Posterior vena cava (tissue), 2 donors: ENCODE measurements around the gene PRKAR2B. TPM values are rescaled to one million over a fixed set of nuclear protein-coding genes. Genes with fewer than 3 reads are reported as not detected.

Experiments
- DNase-seq: peaks from one replicate; pipeline ENCODE4 v3.0.0-alpha.2; 2020; ENCODE audit warnings: low spot score
- intact Hi-C, 2 donors: fragments of 100-400 bp; cut with DNase I; formaldehyde crosslinking; loops; one replicate each; pipeline versions ENCODE4 v1.14.1 to v1.14.2; 2022 to 2023
- long read RNA-seq, 2 donors: library from polyadenylated mRNA; unstranded; transcript quantifications; one replicate each; pipeline ENCODE4 v2.0.0, GENCODE V29; 2020 to 2021
- total RNA-seq, 2 donors: library from RNA; stranded (reverse); fragmentation: NEBNext Ultra II Directional; extraction: Animal tissue kit (Norgen Biotek cat#: 25700); gene quantifications; one replicate each; pipeline ENCODE4 v1.2.1, GENCODE V29; 2021
- donor health status: DM: yes; HTN: yes; CAD: no.
- donor health status: DM: yes; HTN: yes; CAD: no.

The PRKAR2B gene
- 1 to 10 TPM; 4.7 to 5.8 TPM for total RNA-seq
- long read RNA-seq, donor 1, partial matches to known transcripts, result 0 of 3 reads
- long read RNA-seq, donor 1, other reads (novel, unspliced or antisense), result 0 of 3 reads
- long read RNA-seq, donor 2, partial matches to known transcripts, result 0 of 1 reads
- long read RNA-seq, donor 2, other reads (novel, unspliced or antisense), result 1 of 1 reads

DNA sequence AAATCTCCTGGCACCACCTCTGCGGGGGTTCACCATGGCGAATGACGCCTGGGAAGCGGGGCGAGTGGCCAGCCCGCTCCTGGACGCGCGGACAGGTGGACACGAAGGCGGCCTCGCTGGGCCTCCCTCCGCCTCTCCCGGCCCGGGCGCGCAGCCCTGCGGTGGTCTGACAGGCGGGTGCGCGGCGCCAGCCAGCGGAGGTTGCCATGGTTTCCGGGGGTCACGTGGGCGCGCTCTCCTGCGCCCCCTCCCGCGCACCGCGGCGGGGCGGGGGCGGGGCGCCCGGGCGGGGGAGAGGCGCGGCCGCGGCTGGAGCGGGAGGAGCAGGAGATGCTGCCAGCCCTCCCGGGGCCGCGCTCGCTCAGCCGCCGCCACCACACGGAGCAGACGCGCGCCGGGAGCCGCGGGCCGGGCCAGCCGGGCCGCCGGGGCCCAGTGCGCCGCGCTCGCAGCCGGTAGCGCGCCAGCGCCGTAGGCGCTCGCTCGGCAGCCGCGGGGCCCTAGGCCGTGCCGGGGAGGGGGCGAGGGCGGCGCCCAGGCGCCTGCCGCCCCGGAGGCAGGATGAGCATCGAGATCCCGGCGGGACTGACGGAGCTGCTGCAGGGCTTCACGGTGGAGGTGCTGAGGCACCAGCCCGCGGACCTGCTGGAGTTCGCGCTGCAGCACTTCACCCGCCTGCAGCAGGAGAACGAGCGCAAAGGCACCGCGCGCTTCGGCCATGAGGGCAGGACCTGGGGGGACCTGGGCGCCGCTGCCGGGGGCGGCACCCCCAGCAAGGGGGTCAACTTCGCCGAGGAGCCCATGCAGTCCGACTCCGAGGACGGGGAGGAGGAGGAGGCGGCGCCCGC is at the start of gene PRKAR2B:
PRKAR2B (plus strand) TSS at position 359 of the 848 bp plus-strand sequence; CDS start at position 562, 203 bp downstream.
- DNase-seq, result peak; percentile 89
- intact Hi-C loops, result no loop called here

DNA sequence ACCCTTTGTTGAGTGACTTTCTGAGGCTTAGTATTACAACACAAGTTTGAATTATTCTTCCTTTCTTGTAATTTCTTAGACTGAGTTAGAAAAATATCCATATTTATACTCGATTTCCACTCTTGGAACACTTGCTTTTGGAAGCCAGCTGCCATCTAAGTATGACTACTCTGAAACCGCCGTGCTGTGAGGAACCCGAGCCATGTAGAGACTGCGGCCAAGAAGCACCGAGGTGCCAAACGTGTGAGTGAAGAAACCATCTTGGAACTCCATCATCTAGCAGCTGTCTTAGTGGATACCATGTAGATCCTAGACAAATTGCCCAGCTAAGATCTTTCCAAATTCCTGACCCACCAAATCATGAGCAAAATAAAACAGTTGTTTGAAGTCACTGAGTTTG is 49.7 kb upstream of the PRKAR2B start:
- no peak for DNase-seq

DNA sequence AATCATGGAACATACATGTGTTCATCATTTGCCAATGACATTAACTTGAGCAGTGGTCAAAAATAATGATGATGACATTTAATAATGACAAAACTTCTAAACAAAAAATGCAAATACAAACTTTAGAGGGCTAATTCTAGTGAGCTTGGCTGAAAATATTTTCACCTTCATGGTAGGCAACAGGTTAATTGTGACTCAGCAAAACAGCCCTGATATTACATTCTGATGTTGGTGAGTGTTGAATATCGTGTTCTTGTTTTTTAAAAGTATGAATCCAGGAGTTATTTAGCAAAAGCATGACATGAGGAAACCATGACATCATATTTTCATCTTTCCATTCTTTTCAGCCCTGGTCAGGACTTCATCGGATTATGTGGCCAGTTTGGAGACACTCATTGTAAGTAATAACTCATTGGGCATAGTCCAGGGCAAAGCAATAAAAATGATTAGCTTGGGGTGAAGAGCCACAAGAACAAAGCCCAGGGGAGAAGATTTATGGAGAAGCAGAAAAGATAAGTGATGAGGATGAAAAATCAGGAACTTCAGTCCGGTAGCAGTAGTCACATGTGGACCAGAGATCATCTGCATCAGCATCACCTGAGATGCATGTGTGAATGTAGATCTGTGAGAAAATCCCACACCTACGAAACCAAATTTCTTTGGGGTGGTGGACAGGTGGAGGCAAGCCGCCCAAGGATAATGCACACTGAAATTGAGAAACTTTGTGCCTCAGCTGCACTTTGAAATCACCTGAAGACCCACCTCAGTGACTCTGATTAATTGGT is 46.8 kb upstream of the PRKAR2B start:
- DNase-seq, result no peak
- intact Hi-C loops, result no loop called here

More for the DNA sequence above, 49.7 kb upstream of the PRKAR2B start:
- intact Hi-C loops, result no loop called here

DNA sequence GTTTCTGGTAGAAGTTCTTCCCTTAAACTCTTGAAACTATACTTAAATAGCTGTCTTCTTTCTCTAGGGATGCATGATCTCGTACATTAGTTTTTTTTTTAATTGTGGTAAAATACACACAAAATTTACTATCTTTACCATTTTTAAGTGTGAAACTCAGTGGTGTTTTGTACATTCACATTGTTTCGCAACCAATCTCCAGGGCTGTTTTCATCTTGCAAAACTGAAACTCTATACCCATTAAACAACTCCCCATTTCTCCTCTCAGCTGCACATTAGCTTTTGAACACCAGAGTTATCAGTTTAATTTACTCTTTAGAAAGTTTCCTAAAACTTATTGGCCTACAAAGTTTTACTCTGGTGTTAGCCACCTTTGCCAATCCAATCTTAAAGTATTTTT is 45.5 kb upstream of the PRKAR2B start:
- DNase-seq, result no peak
- intact Hi-C loops, result no loop called here

DNA sequence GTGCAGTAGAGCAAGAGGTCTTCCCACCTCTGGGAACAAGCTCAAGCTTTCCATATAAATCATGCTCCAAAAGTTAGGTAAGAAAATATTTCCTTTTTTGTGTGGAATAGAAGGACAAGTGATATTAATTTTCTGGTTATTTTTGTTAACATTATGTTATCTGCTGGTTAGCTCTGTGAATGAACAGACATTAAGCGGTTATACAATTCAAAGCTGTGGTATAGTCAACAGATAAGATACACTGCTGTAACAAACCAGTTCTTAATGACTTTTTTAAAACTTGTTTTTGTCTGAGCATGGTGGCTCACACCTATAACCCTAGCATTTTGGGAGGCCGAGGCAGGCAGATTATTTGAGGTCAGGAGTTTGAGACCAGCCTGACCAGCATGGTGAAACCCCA is 43.0 kb upstream of the PRKAR2B start:
- DNase-seq, result no peak
- intact Hi-C loops, result no loop called here

DNA sequence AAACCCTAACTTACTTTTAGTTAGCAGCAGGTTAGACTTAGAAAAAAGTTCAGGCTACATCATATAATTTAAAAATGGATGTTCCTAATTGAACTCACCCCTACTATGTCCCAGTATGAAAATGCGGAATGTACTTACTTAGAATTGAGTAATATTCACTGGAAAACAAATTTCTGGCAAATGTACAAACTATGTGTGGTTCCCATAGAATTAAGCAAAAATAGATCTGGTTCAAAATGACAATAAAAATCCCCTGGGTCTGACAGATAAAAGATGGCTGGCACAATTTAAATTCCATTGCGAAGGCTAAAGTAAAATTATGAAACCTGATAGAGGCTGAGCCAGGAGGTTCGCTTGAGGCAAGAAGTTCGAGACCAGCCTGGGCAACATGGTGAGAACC is 42.4 kb upstream of the PRKAR2B start:
- no peak for DNase-seq
- intact Hi-C loops, result no loop called here

DNA sequence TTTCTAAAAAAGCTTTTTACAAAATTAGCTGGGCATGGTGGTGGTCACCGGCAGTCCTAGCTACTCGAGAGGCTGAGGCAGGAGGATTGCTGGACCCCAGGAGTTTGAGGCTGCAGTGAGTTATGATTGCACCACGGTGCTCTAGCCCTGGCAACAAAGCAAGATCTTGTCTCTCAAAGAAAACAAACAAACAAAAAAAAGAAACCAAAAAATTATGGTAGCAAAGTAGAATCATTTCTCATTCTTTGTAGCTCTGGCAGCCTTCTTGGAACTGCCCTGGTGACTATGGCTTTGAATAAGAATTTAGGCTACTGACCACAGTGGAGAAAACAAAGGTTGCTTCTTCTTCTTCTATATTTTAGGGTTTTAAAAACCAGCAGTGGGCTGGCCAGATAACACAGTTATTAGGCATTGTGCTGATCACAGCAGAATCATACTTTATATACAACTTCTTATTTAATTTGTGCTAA is 41.9 kb upstream of the PRKAR2B start:
- intact Hi-C loops, result no loop called here
- no peak for DNase-seq

DNA sequence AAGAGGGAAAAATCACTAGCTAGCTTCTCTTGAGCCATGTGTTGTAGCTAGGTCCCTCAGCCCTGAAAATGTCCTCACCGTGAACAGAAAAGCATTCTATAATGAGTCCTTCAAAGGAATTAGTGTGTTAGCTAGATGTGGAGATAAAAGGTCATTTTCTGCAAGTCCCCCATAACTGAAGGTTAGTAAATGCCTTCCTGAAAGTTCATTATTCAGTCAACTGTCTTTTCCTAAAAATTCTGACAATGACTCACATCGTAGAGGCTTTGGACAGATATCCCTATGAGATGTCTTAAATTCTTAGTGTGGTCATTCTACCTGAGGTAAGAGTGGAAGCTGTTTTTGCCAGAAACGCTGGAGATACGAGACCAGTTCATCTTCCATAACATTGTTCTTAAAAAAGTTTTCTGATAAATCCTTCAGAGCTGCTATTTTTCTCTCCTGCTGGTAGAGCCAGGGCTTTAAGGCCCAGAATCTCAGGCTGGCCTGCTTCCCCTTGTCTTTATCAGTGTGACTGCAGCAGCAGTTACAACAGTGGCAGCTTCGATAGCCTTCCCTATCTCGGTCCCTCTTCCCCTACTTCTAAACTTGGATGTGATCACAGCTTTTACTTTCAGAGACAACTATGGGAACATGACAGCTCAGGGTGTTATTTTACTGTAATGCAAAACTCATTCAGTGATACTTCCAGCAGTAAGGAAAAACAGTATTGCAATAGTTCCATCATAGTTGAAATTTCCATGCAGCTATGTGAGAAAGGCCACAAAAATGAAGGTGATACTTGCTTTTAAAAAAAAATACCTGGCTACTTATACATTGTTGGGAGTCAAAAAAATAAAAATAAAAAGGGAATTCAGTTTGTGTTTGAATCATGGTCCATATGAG is 37.3 kb upstream of the PRKAR2B start:
- intact Hi-C loops, result no loop called here
- DNase-seq, result no peak

DNA sequence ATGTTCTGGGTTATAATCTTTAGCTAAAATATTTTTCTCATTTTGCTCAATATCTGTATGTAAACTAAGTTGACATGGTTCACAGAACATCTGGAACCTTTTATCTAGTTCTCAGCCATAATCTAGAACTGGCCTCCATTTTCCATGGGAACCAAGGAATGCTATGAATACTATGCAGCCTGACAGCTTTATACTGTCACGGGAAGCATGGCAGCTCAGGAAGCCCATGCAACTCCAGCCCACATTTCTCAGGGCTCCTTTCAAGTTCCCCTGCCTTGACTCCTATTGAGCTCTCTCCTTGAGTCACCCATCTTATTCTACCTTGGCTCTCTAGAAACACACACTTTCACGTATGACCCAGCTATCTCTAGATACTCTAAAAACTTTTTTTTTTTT is 36.6 kb upstream of the PRKAR2B start:
- DNase-seq, result no peak
- intact Hi-C loops, result no loop called here

DNA sequence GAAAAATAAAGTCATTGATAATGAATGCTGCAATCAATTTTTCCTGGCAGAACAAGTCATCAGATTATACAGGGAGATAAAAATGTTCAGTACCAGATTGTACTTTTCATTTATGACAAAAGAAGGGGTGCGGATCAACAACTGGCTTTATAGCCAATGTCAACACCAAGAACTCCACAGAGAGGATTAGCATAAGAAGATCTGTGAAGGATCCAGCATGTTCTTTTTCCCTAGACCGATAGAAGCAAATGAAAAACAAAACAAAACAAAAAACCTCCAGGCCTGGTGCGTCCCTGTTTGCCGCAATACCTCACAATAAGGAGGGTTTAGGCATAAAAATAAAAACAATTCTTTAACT is 34.7 kb upstream of the PRKAR2B start:
- intact Hi-C loops, result no loop called here
- DNase-seq, result no peak

DNA sequence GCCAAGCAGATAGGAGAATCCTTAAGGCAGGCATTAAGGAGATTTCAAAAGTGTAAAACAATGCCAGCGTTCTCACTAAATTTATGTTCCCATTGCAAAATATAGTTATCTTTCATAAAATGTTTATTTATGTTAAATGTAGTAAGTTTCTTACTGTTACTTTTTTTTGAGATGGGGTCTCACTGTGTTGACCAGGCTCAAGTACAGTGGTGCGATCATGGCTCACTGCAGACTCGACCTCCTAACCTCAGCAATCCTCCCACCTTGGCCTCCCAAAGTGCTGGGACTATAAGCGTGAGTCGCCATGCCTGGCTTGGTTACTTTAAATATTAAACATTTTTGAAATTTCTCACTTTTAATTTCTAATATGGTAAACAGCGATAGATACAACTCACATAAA is 31.8 kb upstream of the PRKAR2B start:
- intact Hi-C loops, result no loop called here
- no peak for DNase-seq

DNA sequence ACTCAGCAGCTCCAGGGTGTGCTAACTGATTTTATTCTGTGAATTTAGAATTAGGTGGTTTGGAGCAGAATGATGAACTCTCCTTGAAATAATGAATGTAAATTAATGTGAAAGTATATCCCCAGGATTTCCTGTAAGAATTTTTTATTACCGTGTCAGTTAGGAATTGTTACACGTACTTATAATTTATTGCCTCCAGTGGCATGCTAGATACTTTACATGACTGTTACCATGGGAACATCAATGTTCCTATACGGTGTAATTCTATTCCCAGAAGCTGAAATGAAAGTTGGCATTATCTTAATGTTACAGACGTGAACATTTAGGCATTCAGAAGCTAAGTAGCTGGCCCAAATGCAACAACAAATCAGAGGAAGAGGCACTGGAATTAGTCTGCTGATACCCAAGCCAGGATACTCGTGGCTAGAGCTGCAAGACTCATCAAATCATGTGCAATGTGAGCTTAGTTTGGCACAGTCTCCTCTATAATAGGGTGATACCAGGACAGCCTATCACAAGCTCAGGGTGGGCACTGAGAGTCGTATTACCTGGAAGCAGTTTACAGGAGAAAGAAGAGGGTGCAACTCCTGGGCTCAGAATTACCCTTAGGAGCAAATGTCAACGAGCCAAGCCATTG is 30.0 kb upstream of the PRKAR2B start:
- intact Hi-C loops, result no loop called here
- no peak for DNase-seq

DNA sequence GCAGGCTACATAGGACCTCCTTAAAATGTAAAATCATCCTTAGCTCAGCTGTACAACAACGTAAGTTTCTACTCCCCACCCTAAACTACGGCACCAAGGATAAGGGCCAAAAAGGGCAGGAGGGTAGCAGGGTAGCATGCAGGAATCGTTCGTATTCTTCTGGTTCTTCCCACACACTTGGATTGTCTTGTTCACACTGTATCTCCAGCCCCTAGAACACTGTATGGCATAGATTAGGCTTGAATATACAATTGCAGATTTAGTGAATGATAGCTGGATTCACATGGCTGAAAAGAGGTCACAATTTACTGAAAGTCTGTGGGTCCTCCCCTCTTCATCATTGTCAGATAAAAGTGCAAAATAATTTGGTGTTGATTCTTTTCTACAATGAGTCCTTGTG is 28.2 kb upstream of the PRKAR2B start:
- intact Hi-C loops, result no loop called here

DNA sequence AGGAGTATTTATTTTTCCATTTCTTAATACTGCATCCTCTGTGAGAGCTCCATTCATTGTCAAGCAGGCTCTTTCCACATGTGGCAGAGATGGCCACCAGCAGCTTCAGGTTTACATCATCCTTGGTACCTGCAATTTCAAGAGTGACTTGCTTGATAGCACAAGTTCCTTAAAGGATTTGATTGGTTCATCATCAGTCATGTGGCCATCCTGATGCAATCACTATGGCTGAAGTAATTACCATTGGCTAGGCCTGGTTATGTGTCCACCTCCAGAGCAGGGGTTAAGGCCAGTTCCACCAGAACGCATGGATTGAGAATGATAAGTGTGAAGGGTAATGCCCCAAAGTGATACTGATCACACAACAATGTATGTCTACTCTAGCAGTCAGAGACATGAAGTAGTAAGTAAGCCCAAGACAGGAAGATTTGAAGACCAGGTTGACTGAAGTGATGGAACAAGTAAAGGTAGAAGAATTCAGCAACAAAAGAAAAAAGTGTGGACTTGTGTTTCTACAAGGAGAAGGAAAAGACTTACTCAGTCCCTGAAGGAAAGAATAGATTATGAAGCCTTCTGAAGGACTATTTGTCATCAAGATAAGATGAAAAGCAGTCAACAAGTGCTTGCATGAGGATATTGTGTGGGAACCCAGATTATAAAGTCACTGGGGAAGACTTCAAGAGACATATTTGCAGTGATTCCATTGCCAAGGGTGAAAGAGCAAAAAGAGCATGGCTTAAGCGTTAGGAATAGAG is 26.4 kb upstream of the PRKAR2B start:
- no peak for DNase-seq
- intact Hi-C loops, result no loop called here

More for the DNA sequence above, 28.2 kb upstream of the PRKAR2B start:
- DNase-seq, result no peak

DNA sequence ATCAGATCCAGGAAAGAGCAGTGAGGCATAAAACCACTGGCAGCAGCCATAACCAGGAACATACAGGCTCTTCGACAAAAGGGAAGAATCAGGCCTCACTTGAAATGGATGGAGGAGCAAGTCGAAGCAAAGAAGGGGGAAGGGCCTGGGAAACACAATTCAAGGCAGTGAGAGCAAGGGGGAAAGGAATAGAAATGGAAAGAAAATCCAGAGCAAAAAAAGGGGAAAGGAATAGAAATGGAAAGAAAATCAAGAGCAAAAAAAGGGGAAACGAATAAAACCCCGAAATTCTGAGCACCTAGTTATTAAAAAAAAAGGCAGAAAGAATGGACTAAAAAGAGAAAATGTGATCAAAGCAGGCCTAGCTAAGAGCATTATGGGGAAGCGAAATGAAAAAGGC is 24.1 kb upstream of the PRKAR2B start:
- no peak for DNase-seq
- intact Hi-C loops, result no loop called here

DNA sequence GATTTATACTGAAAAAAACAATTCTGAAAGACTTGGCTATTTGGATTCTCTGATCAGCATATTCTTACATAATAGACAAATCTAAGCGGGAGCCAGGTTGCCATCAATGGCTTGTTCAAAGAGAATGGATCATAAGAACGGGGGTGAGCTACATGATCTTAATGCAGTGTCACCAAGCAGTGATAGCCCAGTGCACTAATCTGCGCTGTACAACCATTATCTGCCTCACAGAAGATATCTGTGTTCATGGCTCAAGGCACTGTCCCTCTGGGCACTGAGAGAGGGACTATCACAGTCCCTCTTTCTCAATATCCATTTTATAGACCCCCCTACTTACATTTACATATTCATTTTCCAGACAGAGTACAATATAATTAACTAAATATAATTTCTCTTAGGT is 22.9 kb upstream of the PRKAR2B start:
- intact Hi-C loops, result no loop called here
- DNase-seq, result no peak

DNA sequence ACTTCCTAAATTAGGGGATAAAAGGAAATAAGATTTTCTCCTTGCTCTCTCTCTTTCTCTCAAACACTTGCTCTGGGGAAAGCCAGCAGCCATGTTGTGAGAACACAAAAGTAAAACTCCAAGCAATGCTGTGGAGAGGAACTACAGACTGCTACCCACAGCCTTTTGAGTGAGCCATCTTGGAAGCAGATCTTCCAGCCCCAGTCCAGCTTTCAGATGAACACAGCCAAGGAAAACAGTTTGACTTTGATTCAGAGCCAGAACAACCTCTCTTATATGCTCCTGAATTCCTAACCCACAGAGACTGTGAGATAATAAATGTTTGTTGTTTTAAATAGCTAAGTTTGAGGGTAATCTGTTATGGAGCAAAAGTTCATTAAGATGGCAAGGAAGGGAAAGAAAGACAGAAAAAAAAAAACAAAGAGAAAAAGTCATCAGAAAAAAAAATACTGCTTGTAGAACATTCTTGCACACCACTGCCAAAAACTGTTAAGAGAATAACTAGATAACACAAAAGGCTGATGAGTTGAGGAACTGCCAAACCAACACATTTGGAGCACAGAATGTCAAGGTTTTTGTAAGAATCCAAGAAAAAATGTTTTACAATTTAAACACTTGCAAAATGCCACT is 20.9 kb upstream of the PRKAR2B start:
- intact Hi-C loops, result no loop called here
- DNase-seq, result no peak

DNA sequence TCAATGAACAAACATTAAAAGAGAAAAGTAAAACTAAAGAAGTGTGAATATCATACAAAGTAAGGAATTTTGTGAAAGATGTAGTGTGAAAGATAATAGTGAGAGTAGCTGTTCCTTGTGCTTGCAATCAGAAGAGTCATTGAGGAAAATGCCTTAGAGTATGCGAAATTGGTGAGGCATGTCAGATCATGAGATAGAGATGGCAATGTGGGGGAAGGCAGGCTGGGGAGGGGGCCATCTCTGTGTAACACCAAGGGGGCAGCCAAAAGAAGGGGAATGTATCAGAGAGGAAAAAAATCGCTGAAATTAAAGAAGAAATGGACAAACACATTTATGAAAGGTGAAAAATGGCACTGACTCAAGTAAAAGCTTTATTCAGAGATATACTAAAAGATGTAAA is 19.6 kb upstream of the PRKAR2B start:
- intact Hi-C loops, result no loop called here
- no peak for DNase-seq
